NCI-H2081 (cell line): ENCODE data around the gene HCAR2.
A peak's percentile ranks its signal among the peaks of the same experiment; 100 is the strongest.
"Not testable (repeated sequence)": the region's sequence is repeated elsewhere in the genome, so short reads cannot be mapped to it uniquely, and the experiment has no call there.

Source experiments
- DNase-seq, 2 experiments: peaks; one replicate each; lab custom pipeline; 2025; lab: John Stamatoyannopoulos, UW

HCAR2 gene

DNA sequence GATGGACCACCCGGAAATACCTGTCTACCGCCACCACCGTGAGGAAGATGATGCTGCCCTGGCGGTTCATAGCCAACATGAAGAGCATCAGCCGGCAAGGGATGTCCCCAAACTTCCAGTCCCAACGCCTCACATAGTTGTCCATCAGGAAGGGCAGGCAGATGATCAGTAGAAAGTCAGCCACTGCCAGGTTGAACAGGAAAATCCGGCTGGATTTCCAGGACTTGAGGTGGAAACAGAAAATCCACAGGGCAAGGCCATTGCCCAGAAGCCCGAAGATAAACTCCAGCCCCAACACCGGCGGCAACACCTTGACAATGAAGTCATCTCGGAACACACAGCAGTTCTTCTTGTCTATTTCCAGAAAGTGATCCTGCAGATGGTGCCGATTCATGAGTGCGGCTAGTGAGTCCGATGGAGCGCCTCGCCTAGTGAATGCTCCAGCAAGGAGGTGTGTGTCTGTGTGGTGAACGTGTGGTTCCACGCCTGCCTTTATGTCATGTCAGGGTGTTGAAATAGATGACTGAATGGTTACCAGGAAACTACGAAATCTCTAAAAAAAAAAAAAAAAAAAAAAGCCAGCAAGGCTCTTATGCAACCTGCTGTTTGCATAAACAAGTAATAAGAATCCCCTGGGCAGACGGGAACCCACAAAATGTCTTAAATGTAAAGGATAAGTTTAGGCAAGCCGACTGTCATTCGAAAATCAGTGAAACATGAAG, at the start of gene HCAR2:
HCAR2 (minus strand) TSS at position 468 of the 722 bp plus-strand sequence; CDS start at position 394, 74 bp downstream.
- DNase-seq = not testable (repeated sequence)

DNA sequence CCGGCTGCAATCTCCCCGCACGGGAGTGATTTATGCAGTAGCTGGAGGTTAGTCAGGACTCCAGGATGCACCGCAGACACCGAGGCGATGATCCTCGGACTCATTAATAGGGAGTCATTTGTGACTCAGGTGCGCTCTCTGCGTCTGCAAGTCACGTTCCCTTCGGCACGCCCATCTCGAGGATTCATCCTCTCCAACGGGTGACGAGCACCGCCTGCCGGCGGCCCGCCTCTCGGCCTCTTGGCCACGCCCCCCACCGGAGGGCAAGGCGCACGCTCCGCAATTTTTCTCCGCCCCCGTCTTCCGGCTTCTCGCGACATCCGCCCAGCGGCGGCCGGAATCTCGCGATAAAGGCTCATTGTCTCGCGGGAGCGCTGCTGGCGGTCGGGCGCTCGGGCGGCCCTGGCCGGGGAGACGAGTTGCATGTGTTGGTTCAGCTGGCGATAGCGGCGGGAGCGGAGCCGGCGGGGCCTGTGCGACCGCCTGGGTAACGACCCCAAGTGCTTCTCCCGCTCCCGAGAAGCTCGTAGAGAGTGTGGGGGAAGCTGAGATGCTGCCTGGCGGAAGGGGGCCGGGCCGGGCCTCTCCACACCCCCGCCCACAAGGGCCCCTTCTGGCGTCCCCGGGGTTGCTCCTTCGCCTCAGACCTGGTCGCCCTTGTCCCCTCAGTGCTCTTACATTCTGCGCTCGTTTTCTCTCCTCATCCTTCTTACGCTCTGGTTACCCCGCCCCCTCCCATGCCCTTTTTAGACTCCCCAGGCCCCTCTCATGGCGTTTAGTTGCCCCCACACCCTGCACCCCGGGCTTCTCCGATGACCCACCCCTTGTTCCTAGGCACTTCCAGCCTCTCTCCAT, 49.5 kb upstream of the HCAR2 start, which contains the start of gene DENR:
DENR (plus strand) TSS at position 361 of the 855 bp plus-strand sequence. CDS start 878 bp downstream, outside the sequence.
- peak; percentile 97 to 98 for DNase-seq

DNA sequence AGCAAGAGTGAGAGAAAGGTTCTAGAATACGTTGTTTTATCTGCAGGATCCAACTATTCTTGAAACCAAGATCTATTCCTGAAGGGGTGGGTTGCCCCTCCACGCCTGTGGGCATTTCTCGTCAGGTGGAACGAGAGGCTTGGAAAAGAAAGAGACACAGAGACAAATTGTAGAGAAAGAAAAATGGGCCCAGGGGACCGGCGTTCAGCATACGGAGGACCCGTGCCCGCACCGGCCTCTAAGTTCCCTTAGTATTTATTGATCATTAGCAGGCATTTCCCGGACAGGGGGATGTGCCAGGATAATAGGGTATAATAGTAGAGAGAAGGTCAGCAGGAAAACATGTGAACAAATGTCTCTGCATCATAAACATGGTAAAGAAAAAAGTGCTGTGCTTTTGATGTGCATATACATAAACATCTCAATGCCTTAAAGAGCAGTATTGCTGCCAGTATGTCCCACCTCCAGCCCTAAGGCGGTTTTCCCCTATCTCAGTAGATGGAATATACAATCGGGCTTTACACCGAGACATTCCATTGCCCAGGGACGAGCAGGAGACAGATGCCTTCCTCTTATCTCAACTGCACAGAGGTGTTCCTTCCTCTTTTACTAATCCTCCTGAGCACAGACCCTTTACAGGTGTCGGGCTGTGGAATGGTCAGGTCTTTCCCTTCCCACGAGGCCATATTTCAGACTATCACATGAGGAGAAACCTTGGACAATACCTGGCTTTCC, 47.8 kb upstream of the HCAR2 start:
- not testable (repeated sequence) for DNase-seq

DNA sequence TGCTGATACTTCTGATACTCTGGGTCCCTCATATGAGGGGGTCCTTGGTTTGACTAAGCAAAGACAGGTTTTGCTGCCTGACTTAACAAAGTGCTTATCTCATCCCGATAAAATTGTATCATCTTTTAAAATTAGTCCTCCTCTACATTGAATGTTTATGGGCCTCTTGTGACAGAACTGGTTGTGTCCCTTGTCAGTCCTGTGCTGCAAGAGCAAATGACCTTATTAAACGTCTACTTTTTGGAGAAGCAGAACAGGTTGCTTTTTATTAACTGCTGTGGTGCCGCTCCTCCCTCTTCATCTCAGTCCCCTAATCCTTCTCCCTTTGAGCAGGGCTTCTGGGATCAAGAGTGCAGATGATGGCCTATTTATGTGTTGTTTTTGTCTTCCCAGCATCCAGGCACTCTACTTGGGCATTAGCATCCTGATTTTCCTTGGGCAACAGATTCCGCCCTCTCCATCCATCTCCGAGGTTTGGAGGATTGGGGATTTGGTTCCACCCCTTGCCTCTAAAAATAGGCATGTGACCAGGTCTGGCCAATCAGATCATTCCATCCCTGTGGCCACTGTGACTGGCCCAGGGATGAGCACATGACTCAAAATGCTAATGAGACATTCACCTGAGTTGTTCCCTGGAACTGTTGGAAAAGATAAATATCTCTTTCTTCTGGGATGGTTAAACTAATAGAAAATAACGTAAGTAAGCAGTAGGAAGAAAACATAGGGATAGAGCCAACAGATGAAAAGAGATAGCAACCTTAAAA, 46.6 kb upstream of the HCAR2 start:
- DNase-seq = no peak

DNA sequence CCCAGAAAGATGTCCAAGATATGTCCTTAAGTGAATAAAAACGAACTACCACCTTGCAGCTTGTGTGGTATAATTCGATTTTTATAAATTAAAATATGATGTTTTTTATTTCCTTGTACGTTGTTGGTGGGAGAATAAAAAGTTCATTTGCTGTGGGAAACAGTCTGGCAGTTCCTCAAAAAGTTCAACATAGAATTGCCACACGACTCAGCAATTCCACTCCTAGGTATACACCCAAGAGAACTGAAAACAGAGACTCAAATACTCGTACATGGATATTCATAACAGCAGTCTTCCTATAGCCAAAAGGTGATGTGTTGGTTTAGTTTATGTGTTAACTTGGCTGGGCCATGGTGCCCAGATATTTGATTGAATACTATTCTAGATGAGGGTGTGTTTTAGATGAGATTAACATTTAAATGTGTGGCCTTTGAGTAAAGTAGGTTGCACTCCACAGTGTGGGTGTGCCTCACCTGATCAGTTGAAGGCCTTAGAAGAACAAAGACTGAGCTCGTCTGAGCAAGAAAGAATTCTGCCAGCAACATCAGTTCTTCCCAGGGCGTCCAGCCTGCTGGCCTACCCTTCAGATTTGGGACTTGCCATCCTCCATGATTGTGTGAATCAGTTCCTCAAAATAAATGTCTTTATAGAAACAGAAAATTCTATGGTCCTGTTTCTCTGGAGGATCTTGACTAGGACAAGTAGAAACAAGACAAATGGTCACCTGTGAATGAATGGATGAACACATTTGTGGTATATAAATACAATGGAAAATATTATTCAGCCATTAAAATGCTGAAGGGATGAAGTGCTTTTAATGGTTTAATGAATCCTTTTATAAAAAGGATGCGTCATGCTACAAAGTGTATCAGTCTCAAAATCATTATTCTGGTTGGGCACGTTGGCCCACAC, 44.3 kb upstream of the HCAR2 start:
- DNase-seq = no peak

DNA sequence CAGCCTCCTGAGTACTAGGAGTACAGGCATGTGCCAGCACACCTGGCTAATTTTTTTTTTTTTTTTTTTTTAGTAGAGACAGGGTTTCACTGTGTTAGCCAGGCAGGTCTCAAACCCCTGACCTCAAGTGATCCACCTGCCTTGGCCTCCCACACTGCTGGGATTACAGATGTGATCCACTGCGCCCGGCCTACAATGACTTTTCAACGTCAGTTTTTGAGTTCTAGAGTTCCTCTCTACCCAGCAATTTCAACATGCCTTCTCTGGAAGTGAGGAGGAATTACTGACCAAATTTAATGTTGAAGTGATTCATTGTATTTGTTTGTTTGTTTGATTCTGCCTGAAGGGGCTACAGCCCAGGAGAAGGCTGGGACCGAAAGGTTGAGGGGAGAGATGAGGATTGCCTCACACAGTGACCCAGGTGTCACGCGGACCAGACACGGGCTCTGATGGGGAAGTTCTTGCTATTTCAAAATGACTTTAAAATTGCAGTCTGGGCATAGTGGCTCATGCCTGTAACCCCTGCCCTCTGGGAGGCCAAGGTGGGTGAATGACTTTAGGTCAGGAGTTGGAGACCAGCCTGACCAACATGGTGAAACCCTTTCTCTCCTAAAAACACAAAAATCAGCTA, 40.9 kb upstream of the HCAR2 start:
- no peak for DNase-seq

DNA sequence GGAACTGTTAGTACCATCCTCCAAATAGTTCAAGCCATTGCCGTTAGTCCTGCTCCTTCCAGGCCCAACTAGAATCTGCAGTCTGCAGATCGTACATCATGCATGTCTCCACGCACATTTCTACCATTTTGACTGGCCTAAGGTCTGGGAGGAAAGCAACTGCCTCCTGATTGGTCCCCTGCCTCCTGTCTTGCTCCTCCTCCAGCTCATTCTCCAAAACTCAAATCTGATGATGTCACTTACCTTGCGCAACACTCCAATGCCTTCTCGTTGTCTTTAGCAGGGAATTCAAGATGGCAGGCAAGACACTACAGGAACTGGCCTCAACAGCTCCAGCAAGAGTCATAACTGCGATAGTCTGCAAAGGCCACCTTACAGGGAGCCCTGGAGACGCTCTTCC, 37.2 kb upstream of the HCAR2 start:
- no peak for DNase-seq

DNA sequence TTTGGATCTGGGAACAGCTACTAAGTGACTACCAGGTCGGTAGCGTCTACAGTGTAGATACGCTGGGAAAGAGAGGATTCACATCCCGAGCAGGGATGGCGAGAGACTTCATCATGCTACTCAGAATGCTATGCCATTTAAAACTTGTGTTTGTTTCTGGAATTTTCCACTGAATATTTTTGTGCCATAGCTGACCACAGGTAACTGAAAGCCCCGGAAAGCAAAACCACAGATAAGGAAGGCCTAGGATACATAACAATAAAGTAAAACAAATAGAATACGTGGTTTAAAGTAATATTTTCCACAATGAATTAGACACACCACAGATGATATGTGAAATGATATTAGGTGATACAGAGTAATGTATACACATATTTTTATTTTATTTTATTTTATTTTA, 35.4 kb upstream of the HCAR2 start:
- no peak for DNase-seq

DNA sequence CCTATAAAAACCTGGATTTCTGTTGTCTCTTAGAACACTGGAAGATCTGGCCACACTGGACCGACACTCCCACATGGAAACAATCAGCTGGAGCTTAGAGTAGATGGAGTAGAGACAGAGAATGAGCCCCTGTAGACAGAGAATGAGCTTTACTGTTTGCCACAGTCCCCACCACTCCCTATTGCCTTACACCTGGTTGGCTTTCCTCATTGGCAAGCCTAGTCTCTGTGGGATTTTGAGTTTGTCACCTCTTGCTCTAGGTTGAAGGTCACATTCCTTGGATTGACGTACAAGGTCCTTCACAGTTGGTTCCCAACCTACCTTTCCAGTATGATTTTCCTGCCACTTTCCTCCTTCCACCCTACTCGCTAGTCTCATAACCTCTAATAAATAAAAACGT, 29.5 kb upstream of the HCAR2 start:
- no peak for DNase-seq

DNA sequence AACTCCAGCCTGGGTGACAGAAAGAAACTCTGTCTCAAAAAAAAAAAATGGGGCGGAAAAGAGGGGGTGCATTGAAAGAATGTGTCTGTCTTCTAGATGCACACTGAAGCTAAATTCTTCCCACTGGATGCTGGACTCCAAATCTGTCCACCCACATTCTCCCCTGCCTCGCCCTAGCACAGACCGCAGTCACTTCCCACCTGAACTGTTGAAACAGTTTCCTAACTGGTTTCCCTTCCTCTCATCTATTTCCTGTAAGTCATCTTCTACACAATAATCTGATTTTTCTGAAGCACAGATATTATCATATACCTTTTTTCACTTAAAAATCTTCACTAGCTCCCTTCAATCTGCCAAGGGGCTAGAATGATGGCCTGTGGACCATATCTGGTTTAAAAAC, 29.0 kb upstream of the HCAR2 start:
- no peak for DNase-seq

DNA sequence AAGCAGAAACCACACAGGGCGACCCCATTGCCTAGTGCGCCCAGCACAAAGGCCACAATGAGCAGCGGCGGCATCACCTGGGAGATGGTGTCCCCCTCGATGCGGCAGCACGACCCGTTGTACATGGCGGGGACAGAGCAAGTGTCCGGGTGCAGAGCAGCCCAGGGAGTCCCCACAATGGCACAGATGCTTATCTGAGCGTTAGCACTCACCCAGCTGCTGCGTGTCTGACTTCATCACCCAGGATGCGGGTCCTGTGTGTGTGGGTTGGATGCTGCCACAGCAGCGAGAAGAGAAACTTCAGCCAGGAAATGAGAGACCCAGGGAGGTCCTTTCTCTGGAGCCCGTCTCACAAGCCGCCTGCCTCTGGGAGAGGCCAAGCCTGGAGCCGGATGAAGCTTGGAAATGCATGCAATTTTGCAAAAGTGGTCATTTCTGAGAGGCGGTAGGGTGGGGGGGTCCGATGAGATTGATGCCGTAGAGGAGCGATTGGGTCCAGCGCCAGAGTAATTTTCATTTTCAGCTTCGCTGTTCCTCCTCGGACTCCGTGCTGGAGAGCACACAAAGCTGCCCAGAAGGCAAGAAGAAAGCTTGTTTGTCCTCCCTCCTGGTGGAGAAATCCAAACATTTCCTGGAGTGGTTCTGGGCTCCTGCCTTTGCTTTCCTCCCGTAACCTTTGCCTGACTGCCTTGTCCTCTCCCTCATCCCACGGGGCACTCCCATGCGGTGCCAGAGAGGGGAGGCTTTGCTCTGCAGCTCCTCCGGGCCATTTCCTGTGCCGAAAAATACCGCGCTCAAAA, 27.3 kb upstream of the HCAR2 start, which contains the start of gene HCAR1:
HCAR1 (minus strand) TSS at position 630 of the 800 bp plus-strand sequence; CDS start at position 125, 505 bp downstream.
- peak; percentile 48 to 66 for DNase-seq

DNA sequence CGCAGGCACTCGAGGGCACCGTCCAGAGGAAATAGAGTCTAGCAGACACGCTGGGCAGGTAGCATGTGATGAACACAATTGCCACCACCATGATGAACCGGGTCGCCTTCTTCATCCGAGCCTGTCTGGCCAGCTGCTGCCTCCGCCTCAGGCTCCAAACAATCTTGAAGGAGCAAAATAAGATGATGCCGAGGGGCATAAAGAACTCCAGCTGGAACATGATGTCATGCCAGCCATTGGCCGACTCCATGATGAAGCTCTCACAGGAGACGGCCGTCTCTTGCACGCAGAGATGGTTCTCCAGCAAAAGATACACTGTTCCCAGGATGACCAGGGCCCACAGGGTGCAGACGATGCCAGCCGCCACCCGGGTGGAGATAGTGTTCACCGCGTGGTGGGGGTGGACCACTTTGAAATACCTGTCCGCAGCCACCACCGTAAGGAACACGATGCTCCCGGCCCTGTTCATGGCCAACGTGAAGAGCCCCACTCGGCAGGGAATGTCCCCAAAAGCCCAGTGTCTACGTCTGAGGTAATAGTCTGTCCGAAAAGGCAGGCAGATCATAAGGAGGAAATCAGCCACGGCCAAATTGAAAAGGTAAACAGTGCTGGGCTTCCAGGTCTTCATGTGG, 26.5 kb upstream of the HCAR2 start:
- peak in 1 of 2 experiments; percentile 38 for DNase-seq

DNA sequence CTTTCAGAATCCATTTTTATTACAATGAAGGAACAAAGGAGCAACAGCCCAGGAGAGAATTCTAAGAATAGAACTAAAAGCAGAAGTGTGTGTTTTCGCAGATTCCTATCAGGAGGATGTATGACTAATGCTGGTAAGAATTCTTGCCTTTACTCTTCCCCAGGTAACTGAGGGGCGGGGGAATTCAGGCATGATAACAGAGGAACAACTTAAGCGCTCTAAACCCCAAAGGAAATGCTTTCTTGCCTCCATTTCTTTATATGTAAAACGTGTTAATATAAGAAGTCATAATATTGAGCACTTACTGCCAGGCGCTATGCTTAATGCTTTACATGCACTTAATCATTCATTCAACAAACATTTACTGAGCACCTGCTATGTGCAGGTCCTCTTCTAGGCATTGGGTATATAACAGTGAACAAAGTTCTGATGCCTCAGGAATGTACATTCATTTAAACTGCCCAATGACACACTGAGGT, 23.0 kb upstream of the HCAR2 start:
- no peak for DNase-seq

DNA sequence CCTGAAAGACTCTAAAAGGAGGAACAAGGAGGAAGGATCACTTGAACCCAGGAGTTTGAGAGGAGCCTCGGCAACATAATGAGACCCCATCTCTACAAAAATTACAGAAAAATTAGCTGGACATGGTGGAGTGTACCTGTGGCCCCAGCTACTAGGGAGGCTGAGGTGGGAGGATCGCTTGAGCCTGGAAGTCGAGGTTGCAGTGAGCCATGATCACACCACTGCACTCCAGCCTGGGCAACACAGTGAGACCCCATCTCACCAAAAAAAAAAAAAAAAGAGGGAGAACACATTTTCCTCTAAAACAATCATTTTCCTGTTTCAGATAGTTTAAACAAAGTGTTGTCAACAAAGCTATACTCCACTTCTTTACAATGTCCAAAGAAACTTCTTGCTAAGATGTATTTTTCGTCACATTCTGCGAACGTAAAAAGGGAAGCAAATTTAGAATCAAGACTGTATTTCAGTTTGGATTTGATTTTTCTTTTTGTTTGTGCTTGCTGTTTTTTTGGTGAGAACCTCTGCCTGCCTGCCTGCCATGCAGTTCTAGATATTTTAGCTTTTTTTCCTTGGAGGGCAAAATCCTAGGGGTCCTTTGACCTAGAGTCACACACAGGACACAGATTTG, 22.4 kb upstream of the HCAR2 start:
- DNase-seq = no peak

DNA sequence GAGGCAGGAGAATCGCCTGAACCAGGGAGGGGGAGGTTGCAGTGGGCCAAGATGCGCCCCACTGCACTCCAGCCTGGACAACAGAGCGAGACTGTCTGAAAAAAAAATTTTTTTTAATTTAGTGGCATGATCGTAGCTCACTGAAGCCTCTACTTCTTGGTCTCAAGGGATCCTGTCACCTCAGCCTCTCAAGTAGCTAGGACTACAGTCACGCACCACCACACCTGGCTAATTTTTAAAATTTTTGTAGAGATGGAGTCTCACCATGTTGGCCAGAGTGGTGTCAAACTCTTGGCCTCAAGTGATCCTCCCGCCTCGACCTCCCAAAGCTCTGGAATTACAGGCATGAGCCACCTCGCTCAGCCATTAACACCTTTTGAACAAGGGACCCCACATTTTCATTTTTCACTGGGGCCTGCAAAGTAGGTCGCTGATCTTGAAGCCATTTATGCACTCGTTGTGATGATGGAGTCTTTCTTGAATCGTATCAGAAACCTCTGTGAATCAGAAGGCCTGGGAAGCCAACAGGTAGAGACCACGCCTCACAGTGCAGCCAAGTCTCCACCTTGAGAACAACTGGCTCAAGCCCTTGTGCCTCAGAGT, 21.6 kb upstream of the HCAR2 start:
- DNase-seq = no peak

DNA sequence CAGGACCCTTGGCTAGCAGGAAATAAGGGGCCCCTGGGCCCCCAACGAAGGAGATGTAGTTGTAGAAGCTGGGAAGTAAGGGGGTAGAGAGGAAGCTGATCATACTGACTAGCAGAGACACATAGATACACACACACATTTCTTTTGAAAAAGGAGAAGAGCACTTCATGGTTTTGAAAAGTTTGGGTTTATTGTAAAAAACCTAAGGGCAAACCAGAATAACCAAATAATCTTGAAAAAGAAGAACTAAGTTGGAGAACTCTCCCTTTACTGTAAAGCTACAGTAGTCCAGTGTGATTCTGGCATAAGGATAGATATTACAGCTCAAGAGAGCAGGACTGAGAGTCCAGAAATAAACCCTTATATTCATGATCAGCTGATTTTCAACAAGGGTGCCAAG, 19.2 kb upstream of the HCAR2 start:
- DNase-seq = no peak

DNA sequence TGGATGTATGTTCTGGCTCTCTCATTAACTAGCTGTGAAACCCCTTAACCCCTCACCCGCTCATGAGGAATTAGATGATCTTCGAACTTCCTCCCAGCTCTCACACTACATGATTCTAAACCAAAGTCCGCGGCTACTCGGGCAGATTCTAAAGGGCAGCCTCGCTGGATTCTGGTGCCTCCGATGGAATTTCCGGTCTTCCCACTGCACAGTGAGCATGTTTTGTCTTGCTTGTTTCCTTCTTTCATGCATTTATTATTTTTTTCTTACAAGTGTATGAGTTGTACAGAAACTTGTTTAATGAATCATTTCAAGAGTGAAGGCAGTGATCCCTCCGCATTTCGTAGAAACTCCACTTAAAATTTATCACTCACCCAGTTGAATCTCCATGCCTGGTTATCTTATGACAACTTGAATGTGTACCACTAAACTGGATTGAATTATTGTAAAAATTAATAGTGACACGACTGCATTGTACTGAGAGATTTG, 17.9 kb upstream of the HCAR2 start:
- no peak for DNase-seq
